ENCODE results near the gene SDHA.
"Not testable (repeated sequence)": the region's sequence is repeated elsewhere in the genome, so short reads cannot be mapped to it uniquely, and the experiment has no call there.

SDHA gene

DNA sequence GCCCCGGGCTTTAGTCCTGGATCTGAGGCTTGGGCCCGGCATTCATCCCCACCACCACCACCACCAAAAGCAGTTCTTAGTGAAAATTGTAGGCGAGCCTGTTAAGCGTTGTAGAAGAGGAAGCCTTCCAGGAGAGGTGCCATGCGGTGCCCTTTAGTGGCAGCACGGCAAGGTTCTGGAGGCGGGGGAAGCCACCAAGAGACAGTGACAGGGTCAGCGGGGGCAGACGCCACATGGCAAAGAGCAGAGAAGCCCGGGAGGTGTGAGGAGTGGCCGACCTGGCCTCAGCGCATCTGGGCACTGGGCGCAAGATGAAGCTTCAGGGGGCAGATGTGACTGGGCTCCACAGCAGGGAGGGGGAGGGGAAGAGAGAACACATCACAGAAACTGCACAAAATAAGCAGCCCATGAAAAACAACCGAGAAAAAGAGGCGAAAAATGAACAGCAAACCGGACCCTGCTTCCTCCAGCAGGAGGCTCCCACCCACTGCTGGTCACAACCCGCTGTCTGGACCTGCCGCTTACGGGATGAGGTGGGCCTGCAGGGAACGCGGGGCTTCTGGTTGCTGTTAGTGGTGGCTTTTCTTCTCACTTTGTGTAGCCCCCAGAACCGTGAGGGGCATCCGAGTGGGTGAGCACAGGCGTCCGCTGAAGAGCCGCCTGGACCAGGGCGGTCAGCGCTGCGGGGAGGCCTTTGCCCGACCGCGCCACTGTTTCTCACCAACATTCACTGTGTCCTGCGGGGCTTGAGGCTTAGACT is 22.5 kb upstream of the SDHA start:
- no peak for DNase-seq (ENCODE audit: low read depth in 1 of 2, low spot score in 1 of 2)
- in situ Hi-C loops (cut with HindIII; ENCODE audit: low pct_unique_long_range_greater_than_20kb, low sequenced_read_pairs) = no loop called here
- no peak for TF ChIP-seq JUND (IDR thresholded peaks at IDR 0.05; ENCODE audit: low read depth)

DNA sequence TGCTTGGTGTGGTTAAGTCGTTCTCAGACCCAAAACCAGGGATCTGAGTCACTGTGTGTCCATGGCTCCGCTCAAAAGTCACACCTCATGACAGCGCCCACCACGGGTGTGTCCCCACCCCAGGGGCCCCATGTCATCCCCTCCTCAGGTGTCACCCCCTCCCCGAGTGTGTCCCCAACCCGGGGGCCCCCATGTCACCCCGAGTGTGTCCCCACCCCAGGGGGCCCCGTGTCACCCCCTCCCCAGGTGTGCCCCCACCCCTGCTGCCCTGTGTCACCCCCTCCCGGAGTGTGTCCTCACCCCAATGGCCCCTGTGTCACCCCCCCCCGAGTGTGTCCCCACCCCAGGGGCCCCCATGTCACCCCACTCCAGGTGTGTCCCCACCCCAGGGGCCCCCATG is 21.8 kb upstream of the SDHA start:
- in situ Hi-C loops (cut with HindIII; ENCODE audit: low pct_unique_long_range_greater_than_20kb, low sequenced_read_pairs) = no loop called here
- TF ChIP-seq JUND (IDR thresholded peaks at IDR 0.05; ENCODE audit: low read depth) = no peak
- DNase-seq (ENCODE audit: low read depth in 1 of 2, low spot score in 1 of 2) = no peak

DNA sequence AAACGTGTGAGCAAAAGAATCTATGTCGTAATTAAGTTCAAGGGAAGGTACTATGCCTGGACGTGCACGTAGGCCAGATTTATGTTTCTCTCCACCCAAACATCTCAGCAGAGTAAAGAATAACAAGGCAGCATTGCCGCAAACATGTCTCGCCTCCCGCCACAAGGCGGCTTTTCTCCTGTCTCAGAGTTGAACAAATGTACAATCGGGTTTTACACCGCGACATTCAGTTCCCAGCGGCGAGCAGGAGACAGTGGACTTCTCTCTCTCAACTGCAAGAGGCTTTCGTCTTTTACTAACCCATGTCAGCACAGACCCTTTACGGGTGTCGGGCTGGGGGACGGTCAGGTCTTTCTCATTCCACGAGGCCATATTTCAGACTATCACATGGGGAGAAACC is 21.1 kb upstream of the SDHA start:
- in situ Hi-C loops (cut with HindIII; ENCODE audit: low pct_unique_long_range_greater_than_20kb, low sequenced_read_pairs); DNase-seq (ENCODE audit: low read depth in 1 of 2, low spot score in 1 of 2): not testable (repeated sequence)

DNA sequence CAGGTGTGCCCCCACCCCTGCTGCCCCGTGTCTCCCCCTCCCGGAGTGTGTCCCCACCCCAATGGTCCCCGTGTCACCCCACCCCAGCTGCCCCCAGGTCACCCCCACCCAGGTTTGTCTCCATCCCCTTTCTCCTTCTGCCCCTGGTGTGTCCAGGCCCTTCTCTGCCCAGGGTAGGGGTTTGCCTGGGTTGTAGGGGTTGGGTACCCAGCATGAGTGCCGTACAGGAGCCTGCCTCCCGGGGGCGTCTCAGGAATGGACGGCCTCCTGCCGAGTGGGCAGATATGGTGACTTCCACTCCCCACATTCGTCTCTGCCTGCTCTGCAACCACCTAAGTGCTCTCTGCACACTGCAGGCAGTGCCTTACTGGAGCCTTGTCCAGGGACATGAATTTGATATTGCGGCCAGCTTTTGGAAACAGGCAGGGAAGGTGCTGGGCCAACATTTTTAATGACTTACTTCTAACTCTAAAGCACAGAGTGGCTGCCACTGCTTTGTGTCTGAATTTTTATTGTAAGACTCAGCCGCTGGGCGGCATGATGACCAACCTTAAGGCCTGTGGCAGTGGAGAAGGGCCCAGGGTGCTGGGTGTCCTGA is 20.1 kb upstream of the SDHA start:
- DNase-seq (ENCODE audit: low read depth in 1 of 2, low spot score in 1 of 2) = no peak
- TF ChIP-seq JUND (IDR thresholded peaks at IDR 0.05; ENCODE audit: low read depth) = no peak
- in situ Hi-C loops (cut with HindIII; ENCODE audit: low pct_unique_long_range_greater_than_20kb, low sequenced_read_pairs) = no loop called here

DNA sequence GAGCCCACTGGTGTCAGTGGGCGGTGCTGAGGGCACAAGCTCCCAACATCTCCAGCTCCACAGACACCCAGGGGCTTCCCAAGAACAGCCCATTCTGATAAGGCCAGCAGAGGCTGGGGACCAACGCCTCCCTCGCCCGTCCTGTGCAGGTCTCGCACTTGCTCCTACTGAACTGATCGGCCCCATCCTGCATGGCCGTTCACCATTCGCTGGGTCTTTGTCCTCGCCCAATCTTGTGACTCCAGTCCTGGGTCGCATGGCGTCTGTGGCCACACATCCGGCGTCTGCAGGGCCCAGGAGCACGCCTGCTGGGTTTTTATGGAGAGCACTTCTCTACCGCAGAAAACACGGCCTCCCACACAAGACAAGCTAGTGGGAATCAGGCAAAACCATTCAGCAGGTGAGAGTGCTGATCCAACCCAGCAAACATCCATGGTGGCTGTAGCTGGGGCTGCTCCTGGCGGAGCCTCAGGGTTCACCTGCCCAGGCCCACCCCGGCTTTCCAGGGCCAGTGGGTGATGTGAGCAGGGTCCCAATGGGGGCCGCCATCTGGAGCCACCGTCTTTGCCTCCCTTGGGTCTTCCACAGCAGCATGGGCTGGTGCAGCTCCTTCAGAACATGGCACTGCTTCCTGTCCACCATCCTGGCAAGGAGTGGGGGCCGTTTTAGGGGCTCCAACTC is 19.5 kb upstream of the SDHA start:
- in situ Hi-C loops (cut with HindIII; ENCODE audit: low pct_unique_long_range_greater_than_20kb, low sequenced_read_pairs) = no loop called here
- no peak for TF ChIP-seq JUND (IDR thresholded peaks at IDR 0.05; ENCODE audit: low read depth)
- DNase-seq (ENCODE audit: low read depth in 1 of 2, low spot score in 1 of 2) = no peak

DNA sequence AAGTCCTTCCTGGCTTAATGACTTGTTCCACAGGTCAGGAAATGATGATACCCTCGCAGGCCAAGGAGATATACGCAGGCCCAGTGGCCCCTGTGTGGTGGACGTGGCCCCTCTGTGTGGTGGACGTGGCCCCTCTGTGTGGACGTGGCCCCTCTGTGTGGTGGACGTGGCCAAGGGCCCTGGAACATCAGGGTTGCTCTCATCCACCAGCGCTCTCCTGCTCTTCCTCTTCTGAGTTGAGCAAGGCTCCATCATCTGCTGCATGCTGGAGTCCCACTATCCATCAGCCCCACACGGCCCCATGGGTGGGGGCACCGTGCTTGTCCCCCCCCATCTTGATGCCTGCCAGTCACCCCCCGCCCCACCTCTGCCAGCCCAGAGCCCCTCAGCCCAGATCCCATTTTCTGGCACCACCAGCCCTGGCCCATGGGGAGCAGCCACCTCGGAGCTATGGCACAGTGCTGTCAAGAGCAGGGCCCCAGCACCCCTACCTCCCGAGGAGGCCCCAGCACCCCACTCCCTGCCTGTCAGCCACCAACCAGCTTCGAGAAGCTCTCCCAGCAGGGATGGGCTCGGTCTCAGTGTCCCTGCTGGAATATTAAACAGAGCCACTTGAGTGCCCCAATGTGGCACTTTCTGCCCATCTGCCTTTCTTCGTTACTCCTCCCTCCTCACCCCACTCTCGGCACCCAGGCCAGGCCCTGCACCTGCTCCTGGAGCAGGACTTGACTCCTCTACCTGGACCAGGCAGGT is 18.7 kb upstream of the SDHA start:
- in situ Hi-C loops (cut with HindIII; ENCODE audit: low pct_unique_long_range_greater_than_20kb, low sequenced_read_pairs) = no loop called here
- DNase-seq (ENCODE audit: low read depth in 1 of 2, low spot score in 1 of 2) = no peak
- no peak for TF ChIP-seq JUND (IDR thresholded peaks at IDR 0.05; ENCODE audit: low read depth)

DNA sequence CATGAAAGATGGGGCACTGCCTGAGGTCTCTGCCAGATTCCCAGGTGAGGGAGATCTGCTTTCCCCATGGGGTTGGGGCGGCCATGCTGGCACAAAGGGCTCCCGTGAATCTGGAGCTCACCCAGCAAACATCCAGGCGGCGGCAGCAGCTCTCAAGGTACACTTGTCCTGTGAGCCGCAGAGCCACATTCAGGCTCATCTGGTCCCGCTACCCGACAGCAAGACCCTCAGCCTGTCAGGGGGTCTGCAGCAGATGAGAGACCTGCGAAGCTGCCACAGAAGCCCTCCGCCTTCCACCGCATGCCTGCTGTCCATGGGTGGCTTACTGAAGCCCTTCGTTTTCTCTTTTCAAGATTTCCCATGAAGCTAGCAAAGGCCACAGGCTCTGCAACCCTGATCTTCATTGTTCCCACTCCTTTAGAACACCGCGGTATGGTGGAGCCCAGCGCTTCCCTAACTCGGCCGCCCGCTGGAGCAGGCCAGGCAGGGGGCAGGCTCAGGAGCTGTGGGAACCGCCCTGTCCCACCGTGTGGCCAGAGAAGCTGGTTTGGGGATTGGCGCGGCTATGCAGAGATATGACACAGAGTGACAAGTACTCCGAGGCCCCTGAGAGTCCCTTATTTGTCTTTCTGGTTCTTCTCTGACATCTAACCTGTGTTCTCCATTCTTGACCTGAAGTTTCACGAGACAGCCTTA is 18.0 kb upstream of the SDHA start:
- no peak for DNase-seq (ENCODE audit: low read depth in 1 of 2, low spot score in 1 of 2)
- in situ Hi-C loops (cut with HindIII; ENCODE audit: low pct_unique_long_range_greater_than_20kb, low sequenced_read_pairs) = no loop called here
- no peak for TF ChIP-seq JUND (IDR thresholded peaks at IDR 0.05; ENCODE audit: low read depth)

DNA sequence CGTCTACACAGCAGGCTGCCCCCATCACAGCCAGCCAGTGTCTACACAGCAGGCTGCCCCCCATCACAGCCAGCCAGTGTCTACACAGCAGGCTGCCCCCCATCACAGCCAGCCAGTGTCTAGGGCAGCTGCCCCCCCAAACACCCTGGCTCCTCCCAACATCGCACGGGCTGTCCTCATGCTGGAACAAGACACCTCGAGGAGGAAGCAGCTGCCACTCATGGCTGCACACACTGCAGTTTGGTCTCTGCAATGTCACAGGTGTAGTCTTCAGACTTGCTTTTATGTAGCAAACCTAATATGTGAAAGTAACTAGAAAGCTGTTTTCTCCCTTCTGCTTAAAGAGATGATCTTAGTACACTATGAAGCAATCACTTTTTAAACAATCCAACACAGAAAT is 17.1 kb upstream of the SDHA start:
- DNase-seq (ENCODE audit: low read depth in 1 of 2, low spot score in 1 of 2) = no peak
- in situ Hi-C loops (cut with HindIII; ENCODE audit: low pct_unique_long_range_greater_than_20kb, low sequenced_read_pairs) = no loop called here
- no peak for TF ChIP-seq JUND (IDR thresholded peaks at IDR 0.05; ENCODE audit: low read depth)

DNA sequence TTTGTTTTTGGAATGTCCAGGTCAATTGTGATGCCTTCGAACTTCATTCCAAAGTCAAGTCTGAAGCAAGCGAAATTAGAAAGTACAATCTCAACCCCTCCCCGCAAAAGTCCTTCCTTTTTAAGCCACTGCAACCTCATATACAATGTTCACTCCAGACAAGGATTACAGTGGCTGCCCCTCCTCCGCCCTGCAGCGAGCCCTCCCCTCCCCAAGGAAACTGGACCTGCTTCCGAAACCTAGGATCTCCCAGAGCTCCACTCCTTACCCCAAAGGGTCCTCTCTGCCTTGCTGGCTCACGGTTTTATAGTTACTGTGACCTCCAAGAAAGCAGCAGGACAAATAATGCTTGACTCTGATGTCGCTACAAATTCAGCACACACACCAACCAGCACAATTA is 16.4 kb upstream of the SDHA start:
- in situ Hi-C loops (cut with HindIII; ENCODE audit: low pct_unique_long_range_greater_than_20kb, low sequenced_read_pairs) = no loop called here
- no peak for TF ChIP-seq JUND (IDR thresholded peaks at IDR 0.05; ENCODE audit: low read depth)
- DNase-seq (ENCODE audit: low read depth in 1 of 2, low spot score in 1 of 2) = no peak

DNA sequence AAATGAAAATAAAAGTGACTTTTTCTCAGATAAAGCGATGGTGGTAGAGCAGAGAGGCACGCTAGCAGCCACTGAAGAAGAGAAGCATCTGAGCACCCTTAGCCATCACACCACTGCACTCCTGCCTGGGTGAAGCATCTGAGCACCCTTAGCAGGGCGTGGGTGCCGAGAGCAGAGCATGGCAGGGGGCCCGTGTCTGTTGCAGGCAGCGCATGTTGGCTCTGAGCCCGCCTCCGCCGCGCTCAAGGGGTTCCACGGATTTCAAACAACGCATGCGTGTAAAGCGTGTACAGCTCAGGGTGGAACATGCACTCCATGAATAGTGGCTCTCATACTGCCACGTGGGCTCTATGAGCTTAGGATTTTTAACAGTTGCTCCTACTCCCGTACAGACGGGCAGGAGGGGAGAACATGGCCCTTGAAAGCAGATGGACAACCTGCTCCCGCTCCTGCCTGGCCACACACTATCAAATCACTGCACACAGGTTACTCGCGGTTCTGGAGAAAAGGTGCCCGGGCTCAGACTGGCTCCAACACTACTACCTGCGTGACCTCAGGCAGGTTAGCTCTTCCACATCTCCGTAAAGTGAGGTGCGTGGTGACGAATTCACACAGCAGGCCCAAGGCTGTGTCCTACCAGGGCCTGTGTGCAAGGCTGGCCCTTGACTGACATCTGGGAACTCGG is 14.7 kb upstream of the SDHA start:
- DNase-seq (ENCODE audit: low read depth in 1 of 2, low spot score in 1 of 2) = no peak
- TF ChIP-seq JUND (IDR thresholded peaks at IDR 0.05; ENCODE audit: low read depth) = no peak
- in situ Hi-C loops (cut with HindIII; ENCODE audit: low pct_unique_long_range_greater_than_20kb, low sequenced_read_pairs) = no loop called here

DNA sequence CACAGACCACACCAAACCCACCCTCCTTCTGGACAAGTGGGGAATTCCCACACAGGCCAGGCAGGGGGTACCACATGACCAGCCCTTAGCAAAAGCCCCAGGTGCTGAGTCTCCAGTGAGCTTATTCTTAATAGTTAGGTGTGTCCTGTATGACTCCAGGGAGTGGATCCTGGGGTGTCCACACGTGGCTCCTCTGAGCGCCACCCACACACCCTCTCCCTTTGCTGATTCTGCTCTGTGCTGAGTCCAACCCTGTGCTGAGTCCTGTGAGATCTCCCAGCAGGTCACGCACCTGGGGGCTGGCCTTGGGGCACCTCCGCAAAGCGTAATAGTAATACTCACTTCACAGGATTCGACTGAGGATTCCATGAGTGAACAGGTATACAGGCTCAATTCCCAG is 14.1 kb upstream of the SDHA start:
- DNase-seq (ENCODE audit: low read depth in 1 of 2, low spot score in 1 of 2) = no peak
- in situ Hi-C loops (cut with HindIII; ENCODE audit: low pct_unique_long_range_greater_than_20kb, low sequenced_read_pairs) = no loop called here
- TF ChIP-seq JUND (IDR thresholded peaks at IDR 0.05; ENCODE audit: low read depth) = no peak

DNA sequence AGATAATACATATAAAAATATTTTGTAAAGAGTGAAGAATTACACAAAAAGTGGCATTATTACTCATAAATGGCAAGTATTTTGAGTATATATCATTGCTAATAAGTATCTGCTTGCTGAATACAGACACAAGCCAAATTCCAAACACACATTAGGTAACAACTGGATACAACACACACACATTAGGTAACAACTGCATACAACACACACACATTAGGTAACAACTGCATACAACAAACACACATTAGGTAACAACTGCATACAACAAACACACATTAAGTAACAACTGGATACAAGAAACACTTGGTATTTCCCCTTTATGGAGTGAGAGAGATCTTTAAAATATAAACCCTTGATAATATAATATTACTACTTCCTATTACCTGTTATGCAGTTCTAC is 13.7 kb upstream of the SDHA start:
- TF ChIP-seq JUND (IDR thresholded peaks at IDR 0.05; ENCODE audit: low read depth) = no peak
- in situ Hi-C loops (cut with HindIII; ENCODE audit: low pct_unique_long_range_greater_than_20kb, low sequenced_read_pairs) = no loop called here
- no peak for DNase-seq (ENCODE audit: low read depth in 1 of 2, low spot score in 1 of 2)

Data from T47D (cell line).